Prostate gland (tissue), 2 donors: ENCODE measurements around the gene ZNF385A. TPM values are rescaled to one million over a fixed set of nuclear protein-coding genes. Genes with fewer than 3 reads are reported as not detected.

ENCODE experiments used
- DNase-seq: peaks from one replicate; pipeline ENCODE4 v3.0.0-alpha.2; 2019; ENCODE audit warnings: low spot score
- H3K27ac ChIP-seq, 2 donors: fragments of 200-600 bp; sonication (generic); 2 replicates each; pipeline ENCODE4 v1.5.1; 2017 to 2019
- H3K27me3 ChIP-seq: fragments of 200-600 bp; sonication (generic); replicated peaks from 2 replicates; pipeline ENCODE4 v1.5.1; 2019; ENCODE audit not compliant: insufficient read depth
- H3K36me3 ChIP-seq, 2 donors: fragments of 200-600 bp; sonication (generic); 1 replicate in 1 of 2; 2 replicates in 1 of 2; pipeline versions ENCODE4 v1.5.1 to v1.8.1; 2017 to 2019
- H3K4me1 ChIP-seq: fragments of 200-600 bp; sonication (generic); replicated peaks from 2 replicates; pipeline ENCODE4 v1.5.1; 2019
- H3K4me3 ChIP-seq, 2 donors: fragments of 200-600 bp; sonication (generic); 2 replicates each; pipeline ENCODE4 v1.5.1; 2017 to 2019
- H3K9me3 ChIP-seq: fragments of 200-600 bp; sonication (generic); 2 replicates; pipeline ENCODE4 v1.5.1; 2017
- CTCF ChIP-seq, 4 experiments: fragments of 200-600 bp in 2 of 4; fragments of 450-650 bp in 2 of 4; sonication (generic) in 2 of 4; IDR thresholded peaks; 1 replicate in 3 of 4; 2 replicates in 1 of 4; pipeline ENCODE4 v1.5.1; 2016 to 2019; ENCODE audit warnings: antibody characterized with exemption in 4 of 4, mild to moderate bottlenecking in 2 of 4, moderate library complexity in 2 of 4
- POLR2A ChIP-seq: fragments of 450-650 bp; IDR thresholded peaks from one replicate; pipeline ENCODE4 v1.6.1; 2016; ENCODE audit warnings: antibody characterized with exemption, mild to moderate bottlenecking
- POLR2AphosphoS5 ChIP-seq: sonication (generic); formaldehyde crosslinking; IDR thresholded peaks from one replicate; pipeline ENCODE4 v1.6.1; 2017; ENCODE audit warnings: antibody characterized with exemption
- WGBS: methylation state at CpG from one replicate; pipeline ENCODE4 v1.1.5; 2018; 5-methylcytosine and 5-hydroxymethylcytosine counted together
- intact Hi-C: fragments of 100-400 bp; cut with DNase I; formaldehyde crosslinking; loops from one replicate; pipeline ENCODE4 v1.14.2; 2022
- total RNA-seq, 2 donors: library from RNA; depleted of rRNA; stranded (reverse); fragments of >200 nt; gene quantifications; one replicate each; pipeline ENCODE4 v1.1.0, GENCODE V29; 2016

Gene ZNF385A
- total RNA-seq, 2 donors from 2014 or later = 29.4 to 42.4 TPM

DNA sequence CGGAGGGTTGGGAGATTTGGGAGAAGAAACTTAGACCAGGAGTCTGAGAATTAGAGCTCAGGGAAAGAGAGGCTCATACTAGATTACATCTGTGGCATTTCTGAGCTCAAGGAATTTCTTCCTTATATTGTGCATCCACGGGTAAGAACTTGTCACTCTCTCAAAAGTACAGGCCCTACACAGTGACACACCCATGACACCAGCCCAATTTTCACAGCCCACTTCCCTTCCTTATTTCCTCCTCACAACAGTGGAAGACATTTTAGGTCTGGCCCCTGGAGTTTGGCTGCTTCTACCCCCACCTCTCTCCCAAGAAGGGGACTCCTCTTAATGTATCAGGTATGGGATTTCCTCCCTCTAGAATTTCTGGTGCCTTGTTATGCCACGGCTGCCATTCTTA is 9.2 kb upstream of the ZNF385A start:
- DNase-seq = no peak
- H3K4me3 ChIP-seq = no peak overlapping the region
- TF ChIP-seq POLR2A (no peak), POLR2AphosphoS5 (no peak), CTCF (IDR thresholded peaks at IDR 0.05) (no peak)
- 54% methylated on average over 3 of the region's 3 CpGs for WGBS
- no peaks in the 10 kb centered on the region for H3K9me3 ChIP-seq
- H3K27ac ChIP-seq = no peak overlapping the region
- no peaks in the 10 kb centered on the region for H3K27me3 ChIP-seq
- intact Hi-C loops = no loop called here
- H3K4me1 ChIP-seq = no peaks in the 10 kb centered on the region
- H3K36me3 ChIP-seq = peaks cover 4 to 8% of the 10 kb centered on the region in 2 donors

DNA sequence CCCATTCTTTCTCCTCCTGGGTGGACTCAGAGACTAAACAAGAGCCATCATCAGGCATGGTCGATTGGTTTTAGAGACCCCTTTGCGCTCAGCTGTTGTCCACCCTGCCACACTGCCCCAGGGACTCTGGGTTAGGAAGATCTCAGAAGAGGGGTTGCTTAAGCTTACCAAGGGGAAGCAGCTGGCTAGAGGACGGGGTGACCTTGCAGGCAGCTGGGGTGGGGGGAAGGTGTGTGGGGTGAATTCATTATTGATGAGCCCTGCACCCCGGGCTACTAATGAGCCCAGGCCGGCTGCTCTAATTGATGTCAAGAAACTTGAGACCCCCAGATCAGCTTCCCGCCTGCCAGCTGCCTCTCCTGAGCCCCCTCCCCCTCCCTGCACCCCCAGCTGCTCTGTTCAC is 8.7 kb upstream of the ZNF385A start:
- H3K27me3 ChIP-seq = no peaks in the 10 kb centered on the region
- H3K4me1 ChIP-seq = no peaks in the 10 kb centered on the region
- no peak for DNase-seq
- WGBS = 59% methylated on average over 6 of the region's 6 CpGs
- H3K9me3 ChIP-seq = no peaks in the 10 kb centered on the region
- intact Hi-C loops = no loop called here
- TF ChIP-seq CTCF (IDR thresholded peaks at IDR 0.05) = no peak
- TF ChIP-seq POLR2AphosphoS5 = no peak
- no peak for TF ChIP-seq POLR2A
- no peak overlapping the region for H3K4me3 ChIP-seq
- H3K36me3 ChIP-seq = peaks cover 1 to 8% of the 10 kb centered on the region in 2 donors
- H3K27ac ChIP-seq = no peak overlapping the region

DNA sequence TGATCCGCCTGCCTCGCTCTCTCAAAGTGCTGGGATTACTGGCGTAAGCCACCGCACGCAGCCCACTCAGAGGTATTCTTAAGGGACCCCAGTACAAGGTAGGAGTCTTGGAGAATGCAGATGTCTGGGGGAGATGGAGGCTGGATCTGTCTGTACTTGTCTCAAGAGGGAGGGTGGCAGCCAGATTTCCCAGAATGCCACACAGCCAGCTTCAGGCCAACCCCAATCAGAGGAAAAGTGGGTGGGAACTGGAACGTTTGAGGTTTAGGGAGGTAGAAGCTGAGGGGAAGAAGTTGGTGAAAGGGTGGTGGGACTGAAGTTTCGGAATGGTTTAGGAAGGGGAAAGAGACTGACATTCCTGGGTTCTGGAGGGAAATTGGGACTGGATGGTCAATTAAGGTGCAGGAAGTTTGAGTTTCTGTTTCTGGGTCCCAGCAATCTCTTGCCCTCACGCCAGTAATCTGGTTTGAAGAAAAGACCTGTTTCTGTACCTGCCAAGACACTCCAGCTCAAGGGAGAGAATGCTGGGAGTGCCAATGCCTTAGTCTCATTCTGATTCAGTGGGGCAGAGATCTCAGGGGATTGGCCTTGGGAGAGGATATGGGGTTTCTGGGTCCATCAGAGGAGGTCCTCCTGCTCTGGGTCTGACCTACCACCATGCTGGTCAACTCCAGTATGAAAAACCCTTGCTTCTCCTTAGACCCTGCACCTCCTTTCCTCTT is 8.1 kb upstream of the ZNF385A start:
- H3K36me3 ChIP-seq = peaks cover 0 to 8% of the 10 kb centered on the region in 2 donors
- no peak overlapping the region for H3K4me3 ChIP-seq
- H3K4me1 ChIP-seq = no peaks in the 10 kb centered on the region
- 77% methylated on average over 8 of the region's 8 CpGs for WGBS
- no peaks in the 10 kb centered on the region for H3K9me3 ChIP-seq
- TF ChIP-seq CTCF (IDR thresholded peaks at IDR 0.05) (no peak), POLR2AphosphoS5 (peak; percentile 29)
- intact Hi-C loops = no loop called here
- no peak overlapping the region for H3K27ac ChIP-seq
- H3K27me3 ChIP-seq = no peaks in the 10 kb centered on the region
- DNase-seq = no peak

- peak; percentile 83 for DNase-seq
- Histone ChIP-seq H3K9me3 (no peaks in the 10 kb centered on the region), H3K27ac (peak overlapping the region; percentile 90 to 94), H3K27me3 (no peaks in the 10 kb centered on the region), H3K36me3 (peaks cover 0 to 3% of the 10 kb centered on the region in 2 donors), H3K4me3 (peak overlapping the region; percentile 67 to 85), H3K4me1 (peaks cover 8% of the 10 kb centered on the region)
- 9% methylated on average over 51 of the region's 51 CpGs for WGBS
- peak in 1 of 4 experiments; percentile 10 for TF ChIP-seq CTCF (IDR thresholded peaks at IDR 0.05)
- TF ChIP-seq POLR2A = peak; percentile 49
- no peak for TF ChIP-seq POLR2AphosphoS5
- intact Hi-C loops = no loop called here
Observed at GRCh38 chr12:54390668-54391551, 6.4 kb upstream of the ZNF385A start.
